GM12878 (cell line): ENCODE results near the gene PPP4R3B. TPM values are rescaled to one million over a fixed set of nuclear protein-coding genes. Genes with fewer than 3 reads are reported as not detected.
A peak's percentile ranks its signal among the peaks of the same experiment; 100 is the strongest.

ENCODE experiments used
- ATAC-seq: fragments of 200-7000 bp; cut with Tn5 transposase; 3 replicates; pipeline ENCODE4 v1.9.1; 2020; ENCODE audit warnings: mild to moderate bottlenecking, moderate library complexity
- BruUV-seq: library from RNA; stranded (reverse); fragments of 400-500 nt; replicated peaks from 2 replicates; lab custom pipeline; 2021; lab: Mats Ljungman, UMichigan
- CTCF ChIA-PET: fragments of 300-600 bp; sonication (Branson Sonifier 250); formaldehyde crosslinking; extraction: SDS; loops from one replicate; lab custom pipeline; 2021; ENCODE audit warnings: inconsistent platforms; lab: Yijun Ruan, JAX
- POLR2A ChIA-PET: fragments of 350-600 bp; formaldehyde crosslinking; extraction: SDS; loops from one replicate; lab custom pipeline; 2021; ENCODE audit warnings: inconsistent platforms; lab: Charles Lee
- RAD21 ChIA-PET: fragments of 300-600 bp; sonication (Branson Sonifier 250); formaldehyde crosslinking; loops from one replicate; lab custom pipeline; 2023; ENCODE audit warnings: antibody characterized with exemption; ENCODE audit not compliant: unreplicated experiment; lab: Charles Lee
- SMC1A ChIA-PET: fragments of 300-600 bp; sonication (Branson Sonifier 250); formaldehyde crosslinking; loops from one replicate; lab custom pipeline; 2023; ENCODE audit not compliant: unreplicated experiment, uncharacterized antibody; lab: Charles Lee
- DNase-seq: peaks from one replicate; pipeline ENCODE4 v3.0.0-alpha.2; 2011; ENCODE audit warnings: low read depth, low spot score
- FAIRE-seq: peaks from 3 replicates; lab custom pipeline; 2011; peaks lifted over from hg19 to GRCh38; lab: Jason Lieb, UNC
- H2AFZ ChIP-seq: 2 replicates; pipeline ENCODE4 v1.6.0; 2011; ENCODE audit warnings: low read depth, low read length, control low read depth; ENCODE audit not compliant: control insufficient read depth
- H3K27ac ChIP-seq: 2 replicates; pipeline ENCODE4 v1.5.1; 2011; ENCODE audit warnings: control low read depth; ENCODE audit not compliant: control insufficient read depth, insufficient read depth
- H3K27me3 ChIP-seq, 2 experiments: replicated peaks in 1 of 2; 2 replicates each; pipeline versions ENCODE4 v1.6.0 to v1.6.1; 2011; ENCODE audit warnings: low read length in 1 of 2; ENCODE audit not compliant: control insufficient read depth in 2 of 2, insufficient read depth in 2 of 2
- H3K36me3 ChIP-seq, 2 experiments: 2 replicates each; pipeline ENCODE4 v1.5.1; 2011; ENCODE audit warnings: low read length in 1 of 2; ENCODE audit not compliant: control insufficient read depth in 2 of 2, insufficient read depth in 2 of 2
- H3K4me1 ChIP-seq: 2 replicates; pipeline ENCODE4 v1.6.1; 2011; ENCODE audit warnings: mild to moderate bottlenecking, low read length, moderate library complexity, mixed read lengths; ENCODE audit not compliant: control insufficient read depth, insufficient read depth
- H3K4me2 ChIP-seq: 2 replicates; pipeline ENCODE4 v1.6.0; 2011; ENCODE audit warnings: control low read depth; ENCODE audit not compliant: control insufficient read depth, insufficient read depth
- H3K4me3 ChIP-seq: fragments of 200-600 bp; sonication (generic); 2 replicates; pipeline ENCODE4 v1.5.1; 2016
- H3K79me2 ChIP-seq: 2 replicates; pipeline ENCODE4 v1.6.0; 2011; ENCODE audit warnings: low read length; ENCODE audit not compliant: control insufficient read depth, insufficient read depth
- H3K9ac ChIP-seq: 2 replicates; pipeline ENCODE4 v1.8.0; 2011; ENCODE audit warnings: low read length, control low read depth, mixed read lengths; ENCODE audit not compliant: control insufficient read depth, insufficient read depth
- H3K9me3 ChIP-seq: replicated peaks from 3 replicates; pipeline ENCODE4 v1.5.1; 2011; ENCODE audit warnings: mild to moderate bottlenecking, low read length; ENCODE audit not compliant: control insufficient read depth, insufficient read depth
- H4K20me1 ChIP-seq: 2 replicates; pipeline ENCODE4 v1.6.0; 2011; ENCODE audit not compliant: control insufficient read depth, insufficient read depth
- BACH1 ChIP-seq: fragments of 450-650 bp; IDR thresholded peaks from 2 replicates; pipeline ENCODE4 v1.6.1; 2017; ENCODE audit warnings: mild to moderate bottlenecking, borderline replicate concordance
- CHD1 ChIP-seq: IDR thresholded peaks from 2 replicates; pipeline ENCODE4 v1.6.1; 2012; ENCODE audit warnings: low read depth, low read length, improper control_type of control experiment
- CREB1 ChIP-seq: IDR thresholded peaks from 2 replicates; pipeline ENCODE4 v1.6.1; 2012; ENCODE audit warnings: low read depth, mild to moderate bottlenecking, inconsistent platforms
- NFIC ChIP-seq: IDR thresholded peaks from 2 replicates; pipeline ENCODE4 v1.6.1; 2012; ENCODE audit warnings: low read depth, mild to moderate bottlenecking, inconsistent platforms, low read length, moderate library complexity
- PAX8 ChIP-seq: fragments of 450-650 bp; IDR thresholded peaks from 2 replicates; pipeline ENCODE4 v1.6.1; 2017; ENCODE audit warnings: mild to moderate bottlenecking, moderate library complexity
- ZSCAN29 ChIP-seq: fragments of 450-650 bp; IDR thresholded peaks from 2 replicates; pipeline ENCODE4 v1.6.1; 2017; ENCODE audit warnings: mild to moderate bottlenecking, moderate library complexity
- WGBS: methylation state at CpG from one replicate; pipeline ENCODE4 v1.1.6; 2016; ENCODE audit warnings: low lambda C conversion rate; ENCODE audit not compliant: insufficient replicate concordance, insufficient coverage; ENCODE audit errors: missing lambda C conversion rate; 5-methylcytosine and 5-hydroxymethylcytosine counted together
- in situ Hi-C: fragments of 300-500 bp; cut with MboI; formaldehyde crosslinking; loops from 9 replicates; pipeline ENCODE4 v1.14.3; 2018; ENCODE audit warnings: mixed read lengths
- intact Hi-C: fragments of 100-400 bp; cut with micrococcal nuclease; formaldehyde crosslinking; loops from one replicate; pipeline ENCODE4 v1.14.2; 2022; ENCODE audit not compliant: unreplicated experiment
- polyA plus RNA-seq, 11 experiments: library from polyadenylated mRNA; depleted of rRNA in 4 of 11; unstranded in 6 of 11; stranded (reverse) in 5 of 11; fragments of >200 nt; fragmentation: Nextera tagmentation in 4 of 11; fragmentation: Illumina TruSeq in 1 of 11; extraction: Ambion mirVana in 4 of 11; extraction: Trizol in 1 of 11; gene quantifications; 1 replicate in 1 of 11; 2 replicates in 10 of 11; pipeline versions ENCODE4 v1.2.1 to v1.2.3, GENCODE V29; 2011 to 2016; ENCODE audit warnings: inconsistent platforms in 2 of 11, missing spikeins in 2 of 11, low read depth in 1 of 11
- total RNA-seq, 4 experiments: library from RNA; depleted of rRNA in 3 of 4; stranded (reverse); fragments of >200 nt in 3 of 4; fragmentation: Illumina TruSeq in 1 of 4; extraction: Trizol in 1 of 4; gene quantifications; 2 replicates each; pipeline versions ENCODE4 v1.2.1 to v1.2.3, GENCODE V29; 2013 to 2021
- TF ChIP-seq, protein P1 (sequence below), 3 experiments: IDR thresholded peaks in 2 of 3; conservative IDR thresholded peaks in 1 of 3; 2 replicates each; pipeline ENCODE4 v1.5.1; 2011; ENCODE audit warnings: low read depth in 3 of 3, low read length in 3 of 3, mild to moderate bottlenecking in 3 of 3, control low read depth in 2 of 3, moderate library complexity in 2 of 3, inconsistent platforms in 1 of 3, mixed read lengths in 1 of 3; ENCODE audit not compliant: control insufficient read depth in 2 of 3, insufficient read depth in 1 of 3; ENCODE audit errors: extremely low read depth in 1 of 3

PPP4R3B gene
- total and polyA plus RNA-seq, 10 of the 15 experiments (the other 5 are each of a cell fraction or from before 2014, with no cell fraction given): 10.9 to 70.1 (median 49.2) TPM

DNA sequence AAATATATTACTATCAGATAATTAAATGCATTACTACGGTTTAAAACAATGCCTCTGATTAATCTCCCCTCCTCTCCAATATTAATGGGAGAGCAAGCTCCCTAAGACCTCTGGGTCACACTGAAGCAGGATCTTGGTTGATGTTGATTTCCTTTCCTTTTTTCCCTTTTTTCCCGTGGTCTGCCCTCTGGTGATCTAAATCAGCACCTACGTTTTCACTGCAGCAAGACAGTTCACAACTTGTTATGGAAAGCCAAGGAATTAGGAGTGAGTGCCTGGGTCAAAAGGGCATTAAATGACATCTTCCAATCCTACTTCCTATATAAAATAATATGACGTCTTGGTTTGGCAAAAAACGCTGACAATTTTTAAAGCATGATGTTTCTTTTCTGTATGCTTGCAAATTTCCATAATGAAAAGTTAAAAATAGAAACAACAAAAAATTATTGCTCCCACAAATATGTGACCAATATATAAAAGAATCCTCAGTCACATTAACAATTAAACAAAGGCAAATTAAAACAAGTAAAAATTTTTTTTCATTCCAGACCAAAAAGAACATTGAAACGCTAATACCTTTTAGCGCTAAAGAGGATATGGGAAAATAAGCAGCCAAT lies 105.8 kb downstream of the PPP4R3B start:
- ChIA-PET RAD21 (no interaction called here), SMC1A (no interaction called here), POLR2A (no interaction called here), CTCF (no interaction called here)
- Histone ChIP-seq H3K9me3 (no peaks in the 10 kb centered on the region), H3K4me1 (no peaks in the 10 kb centered on the region), H3K4me3 (no peak overlapping the region), H2AFZ (no peak overlapping the region), H3K4me2 (no peak overlapping the region), H4K20me1 (no peaks in the 10 kb centered on the region), H3K27ac (no peak overlapping the region), H3K79me2 (no peaks in the 10 kb centered on the region), H3K9ac (no peak overlapping the region), H3K27me3 (no peaks in the 10 kb centered on the region), H3K36me3 (no peaks in the 10 kb centered on the region)
- no TSS peak for BruUV-seq
- in situ Hi-C loops: no loop called here
- FAIRE-seq (no peak), DNase-seq (no peak), ATAC-seq (no peak)
- WGBS: 37% methylated on average over 7 of the region's 7 CpGs
- TF ChIP-seq CREB1: no peak
- TF ChIP-seq, protein P1, sequence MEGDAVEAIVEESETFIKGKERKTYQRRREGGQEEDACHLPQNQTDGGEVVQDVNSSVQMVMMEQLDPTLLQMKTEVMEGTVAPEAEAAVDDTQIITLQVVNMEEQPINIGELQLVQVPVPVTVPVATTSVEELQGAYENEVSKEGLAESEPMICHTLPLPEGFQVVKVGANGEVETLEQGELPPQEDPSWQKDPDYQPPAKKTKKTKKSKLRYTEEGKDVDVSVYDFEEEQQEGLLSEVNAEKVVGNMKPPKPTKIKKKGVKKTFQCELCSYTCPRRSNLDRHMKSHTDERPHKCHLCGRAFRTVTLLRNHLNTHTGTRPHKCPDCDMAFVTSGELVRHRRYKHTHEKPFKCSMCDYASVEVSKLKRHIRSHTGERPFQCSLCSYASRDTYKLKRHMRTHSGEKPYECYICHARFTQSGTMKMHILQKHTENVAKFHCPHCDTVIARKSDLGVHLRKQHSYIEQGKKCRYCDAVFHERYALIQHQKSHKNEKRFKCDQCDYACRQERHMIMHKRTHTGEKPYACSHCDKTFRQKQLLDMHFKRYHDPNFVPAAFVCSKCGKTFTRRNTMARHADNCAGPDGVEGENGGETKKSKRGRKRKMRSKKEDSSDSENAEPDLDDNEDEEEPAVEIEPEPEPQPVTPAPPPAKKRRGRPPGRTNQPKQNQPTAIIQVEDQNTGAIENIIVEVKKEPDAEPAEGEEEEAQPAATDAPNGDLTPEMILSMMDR (IDR thresholded peaks at IDR 0.05 in 2 of 3, conservative IDR thresholded peaks at IDR 0.05 in 1 of 3; ENCODE audit: control insufficient read depth in 2 of 3, extremely low read depth in 1 of 3, insufficient read depth in 1 of 3, low read depth in 3 of 3, low read length in 3 of 3): peak in 1 of 3 experiments; percentile 5; a peak in 1 of 6 replicates
- no peak for TF ChIP-seq BACH1
- no peak for TF ChIP-seq NFIC
- TF ChIP-seq ZSCAN29: no peak
- TF ChIP-seq CHD1: no peak
- TF ChIP-seq PAX8: no peak
- intact Hi-C loops: no loop called here
